ENCODE data around the gene COX19. TPM values are rescaled to one million over a fixed set of nuclear protein-coding genes. Genes with fewer than 3 reads are reported as not detected.

The COX19 gene
- total and polyA plus RNA-seq, 2 donors from 2014 or later = 4.8 to 14.7 TPM

DNA sequence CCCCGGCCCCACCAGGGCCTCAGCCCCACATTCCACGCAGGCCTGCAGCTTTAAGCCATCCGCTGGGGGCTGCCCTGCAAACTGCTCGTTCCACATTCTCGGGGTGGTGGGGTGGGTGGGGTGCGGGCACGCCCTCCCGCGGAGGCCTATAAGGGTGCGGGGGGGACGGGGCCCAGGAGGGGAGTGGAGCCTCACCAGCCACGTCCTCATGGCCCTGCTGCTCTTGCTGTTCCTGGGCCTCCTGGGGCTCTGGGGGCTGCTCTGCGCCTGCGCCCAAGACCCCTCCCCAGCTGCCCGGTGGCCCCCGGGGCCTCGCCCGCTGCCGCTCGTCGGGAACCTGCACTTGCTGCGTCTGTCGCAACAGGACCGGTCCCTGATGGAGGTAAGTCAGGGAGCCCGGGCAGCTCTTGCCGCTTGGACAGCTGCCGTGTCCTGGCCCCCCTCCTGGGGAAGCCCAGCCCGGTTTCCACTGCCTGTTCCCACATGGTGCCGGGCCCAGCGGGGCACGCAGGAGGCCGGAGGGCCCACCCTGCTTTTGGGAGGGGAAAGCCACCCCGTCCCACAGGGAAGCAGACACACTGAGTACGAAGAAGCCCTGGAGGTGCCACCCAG, 7.8 kb upstream of the COX19 start, which contains the start of gene CYP2W1:
TSS of gene CYP2W1 (plus strand) at position 178 of the 612 bp plus-strand sequence. CDS start at position 209, 31 bp downstream.
- Histone ChIP-seq H3K27ac (ENCODE audit: low read depth in 2 of 2, low read length in 2 of 2) (no peak within 1 kb of the TSS), H3K4me3 (ENCODE audit: low read length in 3 of 3) (no peak within 1 kb of the TSS), H3K9me3 (ENCODE audit: control insufficient read depth in 2 of 3, insufficient read depth in 1 of 3, low read length in 3 of 3) (no peaks in the 10 kb centered on the region), H3K36me3 (ENCODE audit: control insufficient read depth in 2 of 3, insufficient read depth in 3 of 3, low read length in 3 of 3) (no peaks in the 10 kb centered on the region), H3K27me3 (ENCODE audit: control insufficient read depth, insufficient read depth, low read length) (no peaks in the 10 kb centered on the region), H3K9ac (ENCODE audit: low read length in 3 of 3) (no peak within 1 kb of the TSS), H3K4me1 (ENCODE audit: control insufficient read depth in 2 of 3, insufficient read depth in 2 of 3, low read depth in 1 of 3, low read length in 3 of 3) (peaks cover 0 to 6% (median 3%) of the 10 kb centered on the region in 3 donors)
- FAIRE-seq = no peak
- peak in 3 of 5 donors; percentile 53 to 68 (median 59) for DNase-seq
- intact Hi-C loops (cut with DNase I) = no loop called here
- TF ChIP-seq, protein P1, sequence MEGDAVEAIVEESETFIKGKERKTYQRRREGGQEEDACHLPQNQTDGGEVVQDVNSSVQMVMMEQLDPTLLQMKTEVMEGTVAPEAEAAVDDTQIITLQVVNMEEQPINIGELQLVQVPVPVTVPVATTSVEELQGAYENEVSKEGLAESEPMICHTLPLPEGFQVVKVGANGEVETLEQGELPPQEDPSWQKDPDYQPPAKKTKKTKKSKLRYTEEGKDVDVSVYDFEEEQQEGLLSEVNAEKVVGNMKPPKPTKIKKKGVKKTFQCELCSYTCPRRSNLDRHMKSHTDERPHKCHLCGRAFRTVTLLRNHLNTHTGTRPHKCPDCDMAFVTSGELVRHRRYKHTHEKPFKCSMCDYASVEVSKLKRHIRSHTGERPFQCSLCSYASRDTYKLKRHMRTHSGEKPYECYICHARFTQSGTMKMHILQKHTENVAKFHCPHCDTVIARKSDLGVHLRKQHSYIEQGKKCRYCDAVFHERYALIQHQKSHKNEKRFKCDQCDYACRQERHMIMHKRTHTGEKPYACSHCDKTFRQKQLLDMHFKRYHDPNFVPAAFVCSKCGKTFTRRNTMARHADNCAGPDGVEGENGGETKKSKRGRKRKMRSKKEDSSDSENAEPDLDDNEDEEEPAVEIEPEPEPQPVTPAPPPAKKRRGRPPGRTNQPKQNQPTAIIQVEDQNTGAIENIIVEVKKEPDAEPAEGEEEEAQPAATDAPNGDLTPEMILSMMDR (IDR thresholded peaks at IDR 0.05; ENCODE audit: borderline replicate concordance, extremely low read depth, insufficient read depth) = no peak

DNA sequence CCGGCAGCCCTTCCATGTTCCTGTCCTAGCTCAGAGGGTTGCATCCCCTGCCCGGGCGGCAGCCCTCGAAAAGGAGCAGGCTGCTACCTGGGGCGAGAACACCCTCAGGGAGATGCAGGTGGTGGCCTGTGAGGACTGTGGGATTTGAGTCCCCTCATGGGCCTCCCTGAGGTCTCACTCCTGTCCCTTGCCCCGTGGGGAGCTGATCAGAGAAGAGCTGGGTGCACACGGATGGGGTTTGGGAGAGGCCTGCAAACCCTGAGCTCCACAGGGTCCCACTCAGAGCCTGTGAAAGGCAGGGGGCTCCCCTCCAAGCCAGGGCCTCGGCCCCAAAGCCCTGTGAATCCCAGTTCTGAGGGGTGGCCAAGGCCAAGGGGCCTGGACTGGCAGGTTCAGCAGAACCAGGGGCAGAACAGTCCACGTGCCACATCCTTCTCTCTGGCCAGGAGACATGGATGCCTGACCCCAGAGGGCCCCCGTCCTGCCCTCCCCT, 7.2 kb upstream of the COX19 start:
- DNase-seq (peak in 1 of 5 donors; percentile 72), FAIRE-seq (no peak)
- no peaks in the 10 kb centered on the region for H3K9me3 ChIP-seq (ENCODE audit: control insufficient read depth in 2 of 3, insufficient read depth in 1 of 3, low read length in 3 of 3)
- TF ChIP-seq, protein P1 (IDR thresholded peaks at IDR 0.05; ENCODE audit: borderline replicate concordance, extremely low read depth, insufficient read depth) = no peak
- no peak overlapping the region for H3K27ac ChIP-seq (ENCODE audit: low read depth in 2 of 2, low read length in 2 of 2)
- intact Hi-C loops (cut with DNase I) = no loop called here
- H3K36me3 ChIP-seq (ENCODE audit: control insufficient read depth in 2 of 3, insufficient read depth in 3 of 3, low read length in 3 of 3) = no peaks in the 10 kb centered on the region
- H3K4me1 ChIP-seq (ENCODE audit: control insufficient read depth in 2 of 3, insufficient read depth in 2 of 3, low read depth in 1 of 3, low read length in 3 of 3) = peaks cover 0 to 6% (median 6%) of the 10 kb centered on the region in 3 donors
- no peak overlapping the region for H3K9ac ChIP-seq (ENCODE audit: low read length in 3 of 3)
- no peaks in the 10 kb centered on the region for H3K27me3 ChIP-seq (ENCODE audit: control insufficient read depth, insufficient read depth, low read length)
- H3K4me3 ChIP-seq (ENCODE audit: low read length in 3 of 3) = no peak overlapping the region

DNA sequence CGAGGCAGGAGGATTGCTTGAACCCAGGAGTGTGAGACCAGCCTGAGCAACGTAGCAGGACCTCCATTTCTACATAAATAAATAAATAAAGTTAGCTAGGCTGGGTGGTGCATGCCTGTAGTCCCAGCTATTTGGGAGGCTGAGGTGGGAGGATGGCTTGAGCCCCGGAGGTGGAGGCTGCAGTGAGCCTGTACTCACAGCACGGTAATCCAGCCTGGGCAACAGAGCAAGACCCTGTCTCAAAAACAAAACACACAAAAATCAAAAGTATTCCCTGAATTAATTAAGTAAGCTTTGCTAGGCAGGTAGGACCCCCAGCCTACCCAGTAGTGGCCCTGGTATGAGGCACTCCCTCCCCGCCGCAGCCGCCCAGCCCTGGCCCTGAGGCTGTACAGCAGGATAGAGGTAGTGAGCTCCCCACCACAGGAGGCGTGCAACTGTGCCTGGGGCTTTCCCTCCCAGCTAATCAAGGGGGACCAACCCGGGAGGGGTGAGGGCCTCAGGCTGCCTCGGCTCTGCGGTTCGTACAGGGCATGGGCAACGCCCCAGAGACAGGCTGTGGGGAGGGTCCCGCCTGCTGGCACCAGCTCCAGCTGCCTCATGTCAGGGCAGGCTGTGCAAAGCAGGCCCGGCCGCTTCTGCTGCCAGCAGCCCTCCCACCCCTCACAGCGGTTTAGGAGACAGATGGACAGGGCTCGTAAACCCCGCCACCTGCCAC, 6.6 kb upstream of the COX19 start:
- no peak overlapping the region for H3K9ac ChIP-seq (ENCODE audit: low read length in 3 of 3)
- no peaks in the 10 kb centered on the region for H3K9me3 ChIP-seq (ENCODE audit: control insufficient read depth in 2 of 3, insufficient read depth in 1 of 3, low read length in 3 of 3)
- H3K36me3 ChIP-seq (ENCODE audit: control insufficient read depth in 2 of 3, insufficient read depth in 3 of 3, low read length in 3 of 3) = no peaks in the 10 kb centered on the region
- H3K4me3 ChIP-seq (ENCODE audit: low read length in 3 of 3) = no peak overlapping the region
- no peak overlapping the region for H3K27ac ChIP-seq (ENCODE audit: low read depth in 2 of 2, low read length in 2 of 2)
- DNase-seq (peak in 3 of 5 donors; percentile 69 to 80 (median 76)), FAIRE-seq (no peak)
- H3K27me3 ChIP-seq (ENCODE audit: control insufficient read depth, insufficient read depth, low read length) = no peaks in the 10 kb centered on the region
- TF ChIP-seq, protein P1 (IDR thresholded peaks at IDR 0.05; ENCODE audit: borderline replicate concordance, extremely low read depth, insufficient read depth) = no peak
- H3K4me1 ChIP-seq (ENCODE audit: control insufficient read depth in 2 of 3, insufficient read depth in 2 of 3, low read depth in 1 of 3, low read length in 3 of 3) = peaks cover 0 to 10% (median 6%) of the 10 kb centered on the region in 3 donors
- intact Hi-C loops (cut with DNase I) = no loop called here

Measured in kidney (tissue), 14 donors.